ENCODE data around the gene FAM174C.
A peak's percentile ranks its signal among the peaks of the same experiment; 100 is the strongest.

The FAM174C gene

GRCh38 chr19:1271528-1272422 lies 3.6 kb upstream of the FAM174C start:
- Histone ChIP-seq H3K9me3 (ENCODE audit: control insufficient read depth, low read length) (no peaks in the 10 kb centered on the region), H3K9ac (no peak overlapping the region), H3K4me1 (peaks cover 46% of the 10 kb centered on the region), H2AFZ (no peak overlapping the region), H3K4me2 (ENCODE audit: low read length) (peak overlapping the region; percentile 99), H3K79me2 (peaks cover 34% of the 10 kb centered on the region), H3K4me3 (ENCODE audit: low read depth, low read length) (no peak overlapping the region), H3K36me3 (ENCODE audit: control insufficient read depth, insufficient read depth, low read length) (no peaks in the 10 kb centered on the region), H3K27me3 (ENCODE audit: control insufficient read depth, insufficient read depth, low read length) (no peaks in the 10 kb centered on the region), H3K27ac (peak overlapping the region; percentile 90)
- TF ChIP-seq CTCF (IDR thresholded peaks at IDR 0.05): no peak

GRCh38 chr19:1272423-1273262 lies 2.7 kb upstream of the FAM174C start:
- H2AFZ ChIP-seq: no peak overlapping the region
- peaks cover 34% of the 10 kb centered on the region for H3K79me2 ChIP-seq
- no peaks in the 10 kb centered on the region for H3K36me3 ChIP-seq (ENCODE audit: control insufficient read depth, insufficient read depth, low read length)
- H3K4me3 ChIP-seq (ENCODE audit: low read depth, low read length): no peak overlapping the region
- TF ChIP-seq CTCF (IDR thresholded peaks at IDR 0.05): no peak
- no peak overlapping the region for H3K4me2 ChIP-seq (ENCODE audit: low read length)
- no peak overlapping the region for H3K9ac ChIP-seq
- no peak overlapping the region for H3K27ac ChIP-seq
- H3K27me3 ChIP-seq (ENCODE audit: control insufficient read depth, insufficient read depth, low read length): no peaks in the 10 kb centered on the region
- H3K4me1 ChIP-seq: peaks cover 39% of the 10 kb centered on the region
- no peaks in the 10 kb centered on the region for H3K9me3 ChIP-seq (ENCODE audit: control insufficient read depth, low read length)

- H3K4me1 ChIP-seq: peaks cover 31% of the 10 kb centered on the region
- no peak overlapping the region for H3K27ac ChIP-seq
- H3K27me3 ChIP-seq (ENCODE audit: control insufficient read depth, insufficient read depth, low read length): no peaks in the 10 kb centered on the region
- H3K4me3 ChIP-seq (ENCODE audit: low read depth, low read length): no peak overlapping the region
- H3K36me3 ChIP-seq (ENCODE audit: control insufficient read depth, insufficient read depth, low read length): no peaks in the 10 kb centered on the region
- H3K9me3 ChIP-seq (ENCODE audit: control insufficient read depth, low read length): no peaks in the 10 kb centered on the region
- no peak for TF ChIP-seq CTCF (IDR thresholded peaks at IDR 0.05)
- no peak overlapping the region for H3K4me2 ChIP-seq (ENCODE audit: low read length)
- H3K79me2 ChIP-seq: peaks cover 34% of the 10 kb centered on the region
- no peak overlapping the region for H3K9ac ChIP-seq
- no peak overlapping the region for H2AFZ ChIP-seq
These were observed 1.9 kb upstream of the FAM174C start for GRCh38 chr19:1273263-1274041.

GRCh38 chr19:1274081-1274851 lies 1.1 kb upstream of the FAM174C start:
- Histone ChIP-seq H3K4me2 (ENCODE audit: low read length) (peak overlapping the region; percentile 66), H3K27me3 (ENCODE audit: control insufficient read depth, insufficient read depth, low read length) (no peaks in the 10 kb centered on the region), H3K9me3 (ENCODE audit: control insufficient read depth, low read length) (no peaks in the 10 kb centered on the region), H3K36me3 (ENCODE audit: control insufficient read depth, insufficient read depth, low read length) (no peaks in the 10 kb centered on the region), H3K79me2 (peaks cover 34% of the 10 kb centered on the region), H3K27ac (peak overlapping the region; percentile 97), H3K4me3 (ENCODE audit: low read depth, low read length) (peak overlapping the region; percentile 35), H2AFZ (no peak overlapping the region), H3K9ac (no peak overlapping the region), H3K4me1 (peaks cover 28% of the 10 kb centered on the region)
- no peak for TF ChIP-seq CTCF (IDR thresholded peaks at IDR 0.05)
